ENCODE data around the gene C1QTNF1.

GRCh38 chr17:79027274-79027924 is 3.4 kb downstream of the C1QTNF1 start:
- TF ChIP-seq CTCF (IDR thresholded peaks at IDR 0.05): no peak
- TF ChIP-seq POLR2A (IDR thresholded peaks at IDR 0.05): no peak

Measured in testis (tissue), 2 donors.